Mesenchymal stem cell (in vitro differentiated cells and primary cell): ENCODE results near the gene EMB.
"Not testable (repeated sequence)": the region's sequence is repeated elsewhere in the genome, so short reads cannot be mapped to it uniquely, and the experiment has no call there.

Experiments
- DNase-seq: peaks from one replicate; pipeline ENCODE4 v3.0.0-alpha.2; 2013
- H2AFZ ChIP-seq: one replicate; pipeline ENCODE4 v1.6.1; 2013; ENCODE audit warnings: low read depth, mild to moderate bottlenecking, control low read depth, inconsistent platforms, low read length, moderate library complexity
- H2AK5ac ChIP-seq: 2 replicates; pipeline ENCODE4 v1.6.1; 2013; ENCODE audit warnings: low read length, moderate library complexity, mild to moderate bottlenecking, inconsistent platforms; ENCODE audit not compliant: severe bottlenecking
- H2BK120ac ChIP-seq: one replicate; pipeline ENCODE4 v1.6.1; 2013; ENCODE audit warnings: low read depth, mild to moderate bottlenecking, inconsistent platforms, low read length, moderate library complexity
- H2BK12ac ChIP-seq, 2 experiments: one replicate each; pipeline ENCODE4 v1.6.1; 2013; ENCODE audit warnings: inconsistent platforms in 2 of 2, low read length in 2 of 2, mild to moderate bottlenecking in 2 of 2, moderate library complexity in 2 of 2, control low read depth in 1 of 2
- H2BK15ac ChIP-seq: one replicate; pipeline ENCODE4 v1.6.1; 2013; ENCODE audit warnings: mild to moderate bottlenecking, low read depth, inconsistent platforms; ENCODE audit not compliant: poor library complexity, severe bottlenecking
- H2BK5ac ChIP-seq: 2 replicates; pipeline ENCODE4 v1.6.1; 2013; ENCODE audit warnings: low read depth, mild to moderate bottlenecking, low read length, control low read depth, inconsistent platforms; ENCODE audit not compliant: poor library complexity, severe bottlenecking
- H3K14ac ChIP-seq, 2 experiments: one replicate each; pipeline ENCODE4 v1.6.1; 2013; ENCODE audit warnings: inconsistent platforms in 2 of 2, low read length in 2 of 2, control low read depth in 1 of 2, mild to moderate bottlenecking in 1 of 2, moderate library complexity in 1 of 2
- H3K18ac ChIP-seq, 2 experiments: one replicate each; pipeline ENCODE4 v1.6.1; 2013; ENCODE audit warnings: inconsistent platforms in 2 of 2, low read length in 2 of 2, control low read depth in 1 of 2, low read depth in 1 of 2, mild to moderate bottlenecking in 1 of 2
- H3K23ac ChIP-seq, 2 experiments: one replicate each; pipeline ENCODE4 v1.6.1; 2013; ENCODE audit warnings: inconsistent platforms in 2 of 2, low read length in 2 of 2, mild to moderate bottlenecking in 2 of 2, moderate library complexity in 2 of 2, control low read depth in 1 of 2
- H3K27ac ChIP-seq: 2 replicates; pipeline ENCODE4 v1.5.1; 2013; ENCODE audit warnings: mild to moderate bottlenecking, moderate library complexity, low read length, control low read depth, inconsistent platforms; ENCODE audit not compliant: poor library complexity, severe bottlenecking
- H3K27me3 ChIP-seq, 2 experiments: 2 replicates each; pipeline versions ENCODE4 v1.6.1 to v1.7.0; 2013; ENCODE audit warnings: low read length in 2 of 2, mild to moderate bottlenecking in 2 of 2, moderate library complexity in 2 of 2, control low read depth in 1 of 2, inconsistent platforms in 1 of 2; ENCODE audit not compliant: control insufficient read depth in 1 of 2, insufficient read depth in 1 of 2
- H3K36me3 ChIP-seq, 2 experiments: 2 replicates each; pipeline versions ENCODE4 v1.6.1 to v1.7.0; 2013; ENCODE audit warnings: low read length in 2 of 2, control low read depth in 1 of 2, inconsistent platforms in 1 of 2, low read depth in 1 of 2, mild to moderate bottlenecking in 1 of 2; ENCODE audit not compliant: insufficient read depth in 2 of 2, control insufficient read depth in 1 of 2
- H3K4ac ChIP-seq, 2 experiments: one replicate each; pipeline ENCODE4 v1.6.1; 2013; ENCODE audit warnings: inconsistent platforms in 2 of 2, low read length in 2 of 2, mild to moderate bottlenecking in 2 of 2, moderate library complexity in 2 of 2, control low read depth in 1 of 2, low read depth in 1 of 2
- H3K4me1 ChIP-seq: 2 replicates; pipeline ENCODE4 v1.6.1; 2013; ENCODE audit warnings: low read depth, low read length, control low read depth; ENCODE audit not compliant: control insufficient read depth, insufficient read depth
- H3K4me2 ChIP-seq: 2 replicates; pipeline ENCODE4 v1.6.1; 2013; ENCODE audit warnings: low read length, mild to moderate bottlenecking, inconsistent platforms; ENCODE audit not compliant: poor library complexity, severe bottlenecking
- H3K4me3 ChIP-seq, 2 experiments: 2 replicates each; pipeline versions ENCODE4 v1.5.1 to v1.7.0; 2013; ENCODE audit warnings: low read length in 2 of 2, mild to moderate bottlenecking in 2 of 2, control low read depth in 1 of 2, low read depth in 1 of 2; ENCODE audit not compliant: insufficient read depth in 1 of 2
- H3K79me1 ChIP-seq: replicated peaks from 2 replicates; pipeline ENCODE4 v1.6.1; 2013; ENCODE audit warnings: mild to moderate bottlenecking, control low read depth, low read length, inconsistent platforms; ENCODE audit not compliant: poor library complexity, severe bottlenecking
- H3K9ac ChIP-seq: 2 replicates; pipeline ENCODE4 v1.7.0; 2013; ENCODE audit warnings: mild to moderate bottlenecking, low read length, moderate library complexity
- H3K9me3 ChIP-seq: 2 replicates; pipeline ENCODE4 v1.7.0; 2013; ENCODE audit warnings: mild to moderate bottlenecking, low read length; ENCODE audit not compliant: control insufficient read depth
- H4K8ac ChIP-seq: one replicate; pipeline ENCODE4 v1.6.1; 2013; ENCODE audit warnings: inconsistent platforms, mild to moderate bottlenecking, low read length, moderate library complexity
- H4K91ac ChIP-seq: one replicate; pipeline ENCODE4 v1.6.1; 2013; ENCODE audit warnings: mild to moderate bottlenecking, low read length, inconsistent platforms
- WGBS: methylation state at CpG from one replicate; pipeline ENCODE4 v1.1.7; 2013; ENCODE audit warnings: mixed read lengths; 5-methylcytosine and 5-hydroxymethylcytosine counted together

EMB gene

GRCh38 chr5:50415912-50416311 lies 25.2 kb downstream of the EMB start:
- H3K9ac ChIP-seq = no peak overlapping the region
- no peak overlapping the region for H2BK5ac ChIP-seq
- no peak overlapping the region for H3K14ac ChIP-seq
- no peak overlapping the region for H2AFZ ChIP-seq
- no peak overlapping the region for H3K4ac ChIP-seq
- no peaks in the 10 kb centered on the region for H3K9me3 ChIP-seq
- no peak overlapping the region for H3K4me2 ChIP-seq
- H3K4me3 ChIP-seq = no peak overlapping the region
- no peaks in the 10 kb centered on the region for H3K4me1 ChIP-seq
- WGBS = 91% methylated on average over 2 of the region's 4 CpGs
- H2BK12ac ChIP-seq = no peak overlapping the region
- H4K8ac ChIP-seq = no peak overlapping the region
- H3K23ac ChIP-seq = no peak overlapping the region
- no peak overlapping the region for H3K27ac ChIP-seq
- no peak overlapping the region for H2BK120ac ChIP-seq
- no peak overlapping the region for H3K18ac ChIP-seq
- H3K27me3 ChIP-seq = no peaks in the 10 kb centered on the region
- H2AK5ac ChIP-seq = no peak overlapping the region
- no peak for DNase-seq
- H4K91ac ChIP-seq = no peak overlapping the region
- no peaks in the 10 kb centered on the region for H3K79me1 ChIP-seq
- no peak overlapping the region for H2BK15ac ChIP-seq
- no peaks in the 10 kb centered on the region for H3K36me3 ChIP-seq

GRCh38 chr5:50410932-50411331 lies 30.2 kb downstream of the EMB start:
- not testable (repeated sequence) for H3K27me3 ChIP-seq, H3K27ac ChIP-seq, H3K4me1 ChIP-seq, H4K8ac ChIP-seq, DNase-seq, H3K4ac ChIP-seq, H2AK5ac ChIP-seq, H2BK12ac ChIP-seq, H2AFZ ChIP-seq, H3K4me3 ChIP-seq, H2BK15ac ChIP-seq, H4K91ac ChIP-seq, H3K9ac ChIP-seq, H3K23ac ChIP-seq, H2BK5ac ChIP-seq, H3K79me1 ChIP-seq, H3K36me3 ChIP-seq, H3K4me2 ChIP-seq, H2BK120ac ChIP-seq, H3K9me3 ChIP-seq, H3K14ac ChIP-seq, H3K18ac ChIP-seq

- DNase-seq = peak; percentile 1
- no peak overlapping the region for H2AK5ac ChIP-seq
- no peak overlapping the region for H4K8ac ChIP-seq
- no peak overlapping the region for H3K4me2 ChIP-seq
- no peak overlapping the region for H3K9ac ChIP-seq
- H3K27ac ChIP-seq = no peak overlapping the region
- H2BK15ac ChIP-seq = no peak overlapping the region
- H3K9me3 ChIP-seq = no peaks in the 10 kb centered on the region
- H3K18ac ChIP-seq = no peak overlapping the region
- no peak overlapping the region for H3K23ac ChIP-seq
- no peaks in the 10 kb centered on the region for H3K4me1 ChIP-seq
- H2AFZ ChIP-seq = no peak overlapping the region
- no peaks in the 10 kb centered on the region for H3K79me1 ChIP-seq
- no peak overlapping the region for H2BK12ac ChIP-seq
- no peak overlapping the region for H3K14ac ChIP-seq
- no peaks in the 10 kb centered on the region for H3K36me3 ChIP-seq
- no peak overlapping the region for H2BK5ac ChIP-seq
- no peak overlapping the region for H3K4me3 ChIP-seq
- no peak overlapping the region for H3K4ac ChIP-seq
- no peak overlapping the region for H4K91ac ChIP-seq
- no peaks in the 10 kb centered on the region for H3K27me3 ChIP-seq
- no CpG with 5 or more reads among the region's 1 CpG for WGBS
- H2BK120ac ChIP-seq = no peak overlapping the region
Measured at GRCh38 chr5:50406877-50407276, 34.2 kb downstream of the EMB start.

- Histone ChIP-seq H3K4me1 (no peaks in the 10 kb centered on the region), H4K91ac (no peak overlapping the region), H3K18ac (no peak overlapping the region), H3K9me3 (no peaks in the 10 kb centered on the region), H2BK12ac (no peak overlapping the region), H3K9ac (no peak overlapping the region), H2AK5ac (no peak overlapping the region), H4K8ac (no peak overlapping the region), H3K4ac (no peak overlapping the region), H3K4me2 (no peak overlapping the region), H3K14ac (no peak overlapping the region), H3K36me3 (no peaks in the 10 kb centered on the region), H2BK5ac (no peak overlapping the region), H2BK120ac (no peak overlapping the region), H3K27me3 (no peaks in the 10 kb centered on the region), H2AFZ (no peak overlapping the region), H3K23ac (no peak overlapping the region), H3K79me1 (no peaks in the 10 kb centered on the region), H2BK15ac (no peak overlapping the region), H3K27ac (no peak overlapping the region), H3K4me3 (no peak overlapping the region)
- WGBS = 87% methylated on average over 3 of the region's 3 CpGs
- no peak for DNase-seq
Measured at GRCh38 chr5:50401336-50401735, 39.8 kb downstream of the EMB start.
